ENCODE data around the gene TCEAL4. TPM values are rescaled to one million over a fixed set of nuclear protein-coding genes. Genes with fewer than 3 reads are reported as not detected.

TCEAL4 gene
- total RNA-seq, 1 experiment from 2014 or later = 84.1 TPM

Other genes with a start within 250 kb of the TCEAL4 start
- 42.6 TPM for gene TCEAL9, start 229.0 kb upstream of the TCEAL4 start, total RNA-seq (2021; ENCODE audit: unreplicated experiment)
- gene BEX3, start 209.0 kb upstream of the TCEAL4 start, total RNA-seq (2021; ENCODE audit: unreplicated experiment) = 59.3 TPM
- 0.26 TPM for gene RAB40A, start 66.0 kb upstream of the TCEAL4 start, total RNA-seq (2021; ENCODE audit: unreplicated experiment)
- 23.8 TPM for gene TCEAL3, start 22.4 kb downstream of the TCEAL4 start, total RNA-seq (2021; ENCODE audit: unreplicated experiment)
- 31.7 TPM for gene TCEAL1, start 43.5 kb downstream of the TCEAL4 start, total RNA-seq (2021; ENCODE audit: unreplicated experiment)
- gene MORF4L2, start 101.2 kb downstream of the TCEAL4 start, total RNA-seq (2021; ENCODE audit: unreplicated experiment) = 500 TPM
- not detected for gene TMEM31, start 125.4 kb downstream of the TCEAL4 start, total RNA-seq (2021; ENCODE audit: unreplicated experiment)
- gene PLP1, start 191.3 kb downstream of the TCEAL4 start, total RNA-seq (2021; ENCODE audit: unreplicated experiment) = 0.13 TPM
- 0.62 TPM for gene RAB9B, start 246.7 kb downstream of the TCEAL4 start, total RNA-seq (2021; ENCODE audit: unreplicated experiment)